BE2C (cell line): Measurements from ENCODE around the gene CEP120.

Source experiments
- DNase-seq: peaks from one replicate; pipeline ENCODE4 v3.0.0-alpha.2; 2020
- H3K27me3 ChIP-seq: fragments of 250-450 bp; sonication (Bioruptor Pico); 2 replicates; pipeline ENCODE4 v1.5.1; 2020; ENCODE audit warnings: mild to moderate bottlenecking
- H3K36me3 ChIP-seq: fragments of 250-450 bp; sonication (Bioruptor Pico); 2 replicates; pipeline ENCODE4 v1.5.1; 2020; ENCODE audit warnings: mild to moderate bottlenecking
- H3K4me1 ChIP-seq: fragments of 250-450 bp; sonication (Bioruptor Pico); 2 replicates; pipeline ENCODE4 v1.5.1; 2020
- H3K4me3 ChIP-seq: 2 replicates; pipeline ENCODE4 v1.5.1; 2011; ENCODE audit warnings: low read depth, low read length
- H3K9me3 ChIP-seq: fragments of 250-450 bp; sonication (Bioruptor Pico); 2 replicates; pipeline ENCODE4 v1.5.1; 2020
- TF ChIP-seq, protein P1 (sequence below): IDR thresholded peaks from 2 replicates; pipeline ENCODE4 v1.5.1; 2012; ENCODE audit warnings: mild to moderate bottlenecking, low read depth, low read length

The CEP120 gene

GRCh38 chr5:123456242-123456641 is 33.0 kb upstream of the CEP120 start:
- H3K27me3 ChIP-seq: no peaks in the 10 kb centered on the region
- H3K4me3 ChIP-seq: no peak overlapping the region
- TF ChIP-seq, protein P1, sequence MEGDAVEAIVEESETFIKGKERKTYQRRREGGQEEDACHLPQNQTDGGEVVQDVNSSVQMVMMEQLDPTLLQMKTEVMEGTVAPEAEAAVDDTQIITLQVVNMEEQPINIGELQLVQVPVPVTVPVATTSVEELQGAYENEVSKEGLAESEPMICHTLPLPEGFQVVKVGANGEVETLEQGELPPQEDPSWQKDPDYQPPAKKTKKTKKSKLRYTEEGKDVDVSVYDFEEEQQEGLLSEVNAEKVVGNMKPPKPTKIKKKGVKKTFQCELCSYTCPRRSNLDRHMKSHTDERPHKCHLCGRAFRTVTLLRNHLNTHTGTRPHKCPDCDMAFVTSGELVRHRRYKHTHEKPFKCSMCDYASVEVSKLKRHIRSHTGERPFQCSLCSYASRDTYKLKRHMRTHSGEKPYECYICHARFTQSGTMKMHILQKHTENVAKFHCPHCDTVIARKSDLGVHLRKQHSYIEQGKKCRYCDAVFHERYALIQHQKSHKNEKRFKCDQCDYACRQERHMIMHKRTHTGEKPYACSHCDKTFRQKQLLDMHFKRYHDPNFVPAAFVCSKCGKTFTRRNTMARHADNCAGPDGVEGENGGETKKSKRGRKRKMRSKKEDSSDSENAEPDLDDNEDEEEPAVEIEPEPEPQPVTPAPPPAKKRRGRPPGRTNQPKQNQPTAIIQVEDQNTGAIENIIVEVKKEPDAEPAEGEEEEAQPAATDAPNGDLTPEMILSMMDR: no peak
- H3K4me1 ChIP-seq: peaks cover 2% of the 10 kb centered on the region; the same call in 1 of the 2 replicates
- H3K36me3 ChIP-seq: no peaks in the 10 kb centered on the region
- no peak for DNase-seq
- H3K9me3 ChIP-seq: no peaks in the 10 kb centered on the region

GRCh38 chr5:123455640-123456039 is 32.4 kb upstream of the CEP120 start:
- no peak for DNase-seq
- TF ChIP-seq, protein P1: peak; percentile 26; the same call in 1 of the 2 replicates
- Histone ChIP-seq H3K27me3 (no peaks in the 10 kb centered on the region), H3K36me3 (no peaks in the 10 kb centered on the region), H3K4me1 (peaks cover 6% of the 10 kb centered on the region), H3K9me3 (no peaks in the 10 kb centered on the region), H3K4me3 (no peak overlapping the region)

DNA sequence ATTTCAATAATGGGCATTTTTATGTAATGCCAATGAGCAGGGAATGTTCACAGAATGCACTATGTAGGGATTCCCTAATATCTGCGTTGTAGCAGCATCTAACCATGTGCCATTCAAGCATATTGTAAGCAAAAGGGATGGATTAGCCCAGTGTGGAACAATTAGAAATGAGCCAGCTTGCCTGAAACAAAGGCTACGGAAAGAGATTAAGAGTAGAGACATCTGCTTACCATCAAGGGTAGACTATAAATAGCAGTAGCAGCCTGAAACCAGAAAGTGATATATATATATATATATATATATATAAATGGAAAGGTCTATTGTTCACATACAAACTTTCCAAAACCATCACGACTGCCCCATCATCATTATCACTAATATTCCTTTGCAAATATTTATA is 31.9 kb upstream of the CEP120 start:
- no peaks in the 10 kb centered on the region for H3K9me3 ChIP-seq
- no peaks in the 10 kb centered on the region for H3K36me3 ChIP-seq
- no peak for DNase-seq
- H3K4me1 ChIP-seq: peaks cover 6% of the 10 kb centered on the region
- TF ChIP-seq, protein P1: no peak
- H3K4me3 ChIP-seq: no peak overlapping the region
- H3K27me3 ChIP-seq: no peaks in the 10 kb centered on the region

DNA sequence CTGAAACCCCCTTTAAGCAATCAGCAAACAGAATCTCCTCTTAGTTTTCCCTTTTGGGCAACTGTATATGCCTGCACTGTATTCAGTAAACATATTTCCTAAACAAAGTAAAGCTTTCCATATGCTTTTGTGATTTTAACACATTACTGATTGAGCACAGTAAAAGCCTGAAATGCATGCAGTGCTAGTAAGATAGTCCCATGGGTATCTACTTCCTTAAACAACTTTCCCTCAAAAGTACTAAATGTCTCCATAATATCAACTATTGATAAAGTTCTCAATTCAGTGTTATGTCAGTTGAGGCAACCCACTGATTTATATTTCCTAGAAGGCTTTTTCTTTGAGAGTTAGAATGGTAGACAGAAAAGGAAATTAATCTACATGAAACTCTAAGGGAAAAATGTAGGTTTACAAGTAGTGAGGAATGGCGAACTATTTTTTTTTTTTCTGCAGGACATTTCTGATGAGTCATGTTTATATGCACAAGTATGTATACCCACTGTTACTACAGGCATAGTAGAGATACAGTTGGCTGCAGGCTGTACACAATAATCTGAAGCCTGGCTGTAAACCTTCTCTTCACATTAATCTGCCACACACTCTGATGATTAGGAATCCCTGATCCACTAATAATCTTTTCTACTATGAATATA is 31.2 kb upstream of the CEP120 start:
- Histone ChIP-seq H3K36me3 (no peaks in the 10 kb centered on the region), H3K27me3 (no peaks in the 10 kb centered on the region), H3K4me3 (no peak overlapping the region), H3K9me3 (no peaks in the 10 kb centered on the region), H3K4me1 (peaks cover 11% of the 10 kb centered on the region)
- no peak for DNase-seq
- TF ChIP-seq, protein P1: no peak

DNA sequence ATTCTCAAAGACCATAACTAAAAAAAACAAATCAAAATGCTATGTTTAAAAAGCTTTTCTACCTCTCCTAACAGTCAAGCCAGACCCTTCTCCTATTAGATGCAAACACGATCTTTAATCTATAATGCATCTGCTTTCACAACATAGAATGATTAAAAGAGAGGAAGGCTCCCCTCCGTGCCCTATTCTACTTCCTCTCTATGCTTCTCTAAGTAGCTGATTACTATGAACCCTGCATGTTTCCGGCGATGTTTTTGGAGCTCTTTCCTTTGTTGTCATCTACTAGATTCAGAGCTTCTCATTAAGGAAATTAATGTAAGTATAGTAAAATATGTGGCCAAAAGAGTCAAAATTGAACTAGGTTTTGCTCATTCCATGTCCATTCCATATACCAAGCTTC is 29.2 kb upstream of the CEP120 start:
- Histone ChIP-seq H3K9me3 (no peaks in the 10 kb centered on the region), H3K4me3 (no peak overlapping the region), H3K4me1 (peaks cover 14% of the 10 kb centered on the region), H3K36me3 (no peaks in the 10 kb centered on the region), H3K27me3 (no peaks in the 10 kb centered on the region)
- no peak for DNase-seq
- TF ChIP-seq, protein P1: no peak

DNA sequence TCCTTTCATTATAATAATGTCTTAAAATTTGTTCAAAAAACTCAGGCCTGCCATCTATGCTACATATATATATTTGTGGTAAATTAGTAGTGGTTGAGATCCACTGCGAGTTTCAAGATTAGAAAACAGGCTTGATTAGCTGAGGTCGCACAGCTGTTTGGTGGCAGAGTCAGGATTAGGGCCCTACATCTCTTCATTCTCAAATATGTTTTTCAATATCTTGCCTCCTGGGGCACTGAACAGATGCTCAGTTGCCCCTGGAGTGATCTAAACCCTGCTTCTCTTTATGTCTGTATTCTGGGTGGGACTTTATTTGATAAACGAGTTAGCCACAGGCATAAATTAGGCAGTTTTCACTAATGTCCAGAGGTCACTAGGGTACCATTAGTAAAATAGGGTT is 27.8 kb upstream of the CEP120 start:
- Histone ChIP-seq H3K27me3 (no peaks in the 10 kb centered on the region), H3K9me3 (no peaks in the 10 kb centered on the region), H3K36me3 (no peaks in the 10 kb centered on the region), H3K4me3 (no peak overlapping the region), H3K4me1 (peaks cover 14% of the 10 kb centered on the region)
- no peak for DNase-seq
- TF ChIP-seq, protein P1: no peak
